Gastrocnemius medialis (tissue), 4 donors: ENCODE data around the gene MYLK2.

ENCODE experiments used
- CTCF ChIP-seq, 5 experiments: fragments of 450-650 bp in 3 of 5; fragments of 200-600 bp in 2 of 5; sonication (generic) in 2 of 5; IDR thresholded peaks in 4 of 5; conservative IDR thresholded peaks in 1 of 5; 1 replicate in 4 of 5; 2 replicates in 1 of 5; pipeline ENCODE4 v1.5.1; 2016 to 2019; ENCODE audit warnings: antibody characterized with exemption in 5 of 5, mild to moderate bottlenecking in 3 of 5, moderate library complexity in 3 of 5
- POLR2A ChIP-seq, 2 donors: fragments of 450-650 bp; IDR thresholded peaks; one replicate each; pipeline ENCODE4 v1.6.1; 2017; ENCODE audit warnings: antibody characterized with exemption in 2 of 2, mild to moderate bottlenecking in 2 of 2, moderate library complexity in 2 of 2

GRCh38 chr20:31821427-31821826 lies 2.3 kb downstream of the MYLK2 start:
- no peak for TF ChIP-seq POLR2A (IDR thresholded peaks at IDR 0.05)
- no peak for TF ChIP-seq CTCF (IDR thresholded peaks at IDR 0.05 in 4 of 5, conservative IDR thresholded peaks at IDR 0.05 in 1 of 5)
